K562 (cell line): Measurements from ENCODE around the gene CES5A. TPM values are rescaled to one million over a fixed set of nuclear protein-coding genes. Genes with fewer than 3 reads are reported as not detected.

Experiments
- ATAC-seq: fragments of 200-7000 bp; cut with Tn5 transposase; 3 replicates; pipeline ENCODE4 v1.9.1; 2020; ENCODE audit warnings: moderate library complexity
- BruUV-seq: library from RNA; stranded (reverse); fragments of 400-500 nt; replicated peaks from 2 replicates; lab custom pipeline; 2021; lab: Mats Ljungman, UMichigan
- CTCF ChIA-PET: fragments of 300-600 bp; formaldehyde crosslinking; extraction: SDS; loops from one replicate; lab custom pipeline; 2021; ENCODE audit warnings: low intra/inter-chr PET ratio; lab: Yijun Ruan, JAX
- POLR2A ChIA-PET: fragments of 300-600, 350-650 bp; sonication (Branson Sonifier 250); formaldehyde crosslinking; extraction: SDS; loops from one replicate; lab custom pipeline; 2021; ENCODE audit warnings: antibody characterized with exemption, inconsistent platforms; lab: Yijun Ruan, JAX
- DNase-seq, 4 experiments: peaks; one replicate each; pipeline versions ENCODE4 v3.0.0 to v3.0.0-alpha.2; 2011 to 2018; ENCODE audit warnings: low spot score in 3 of 4, mixed read lengths in 3 of 4; ENCODE audit errors: extremely low read depth in 1 of 4
- FAIRE-seq: peaks from 2 replicates; lab custom pipeline; 2011; peaks lifted over from hg19 to GRCh38; lab: Jason Lieb, UNC
- H2AFZ ChIP-seq: 2 replicates; pipeline ENCODE4 v1.6.0; 2011; ENCODE audit warnings: low read depth, low read length, control low read depth, inconsistent platforms
- H3K27ac ChIP-seq: fragments of 200-600 bp; 3 replicates; pipeline ENCODE4 v1.8.0; 2011; ENCODE audit warnings: low read depth, mild to moderate bottlenecking, control low read depth, inconsistent platforms, low read length, moderate library complexity, mixed read lengths; ENCODE audit errors: extremely low read depth
- H3K27me3 ChIP-seq, 2 experiments: fragments of 300-600 bp in 1 of 2; 2 replicates in 1 of 2; 3 replicates in 1 of 2; pipeline versions ENCODE4 v1.6.0 to v1.8.0; 2011; ENCODE audit warnings: inconsistent platforms in 2 of 2, low read length in 2 of 2, mild to moderate bottlenecking in 1 of 2, mixed read lengths in 1 of 2, moderate library complexity in 1 of 2; ENCODE audit not compliant: control insufficient read depth in 2 of 2, insufficient read depth in 2 of 2
- H3K36me3 ChIP-seq: fragments of 300-600 bp; 3 replicates; pipeline ENCODE4 v1.8.0; 2011; ENCODE audit warnings: mild to moderate bottlenecking, low read length, inconsistent platforms; ENCODE audit not compliant: control insufficient read depth, insufficient read depth
- H3K4me1 ChIP-seq, 2 experiments: fragments of 200-600 bp in 1 of 2; replicated peaks in 1 of 2; 2 replicates in 1 of 2; 3 replicates in 1 of 2; pipeline versions ENCODE4 v1.5.1 to v1.8.0; 2011; ENCODE audit warnings: inconsistent platforms in 2 of 2, low read length in 2 of 2, mild to moderate bottlenecking in 1 of 2, mixed read lengths in 1 of 2, moderate library complexity in 1 of 2; ENCODE audit not compliant: control insufficient read depth in 2 of 2, insufficient read depth in 2 of 2
- H3K4me2 ChIP-seq: 2 replicates; pipeline ENCODE4 v1.6.1; 2011; ENCODE audit warnings: low read length, control low read depth, inconsistent platforms, mixed read lengths; ENCODE audit not compliant: insufficient read depth
- H3K4me3 ChIP-seq: fragments of 200-600 bp; sonication (generic), shearing (Covaris generic); 2 replicates; pipeline ENCODE4 v1.5.1; 2016; ENCODE audit warnings: control low read depth, inconsistent platforms
- H3K79me2 ChIP-seq: fragments of 200-600 bp; 3 replicates; pipeline ENCODE4 v1.8.0; 2011; ENCODE audit warnings: low read length, inconsistent platforms; ENCODE audit not compliant: control insufficient read depth, insufficient read depth
- H3K9ac ChIP-seq, 2 experiments: 2 replicates each; pipeline versions ENCODE4 v1.6.0 to v1.6.1; 2011; ENCODE audit warnings: low read depth in 2 of 2, low read length in 2 of 2, control low read depth in 1 of 2, inconsistent platforms in 1 of 2, mild to moderate bottlenecking in 1 of 2, mixed read lengths in 1 of 2; ENCODE audit not compliant: insufficient read depth in 1 of 2
- H3K9me1 ChIP-seq: one replicate; pipeline ENCODE4 v1.6.0; 2011; ENCODE audit warnings: inconsistent platforms, mild to moderate bottlenecking, low read length, moderate library complexity; ENCODE audit not compliant: control insufficient read depth, insufficient read depth
- H3K9me3 ChIP-seq: replicated peaks from 2 replicates; pipeline ENCODE4 v1.5.1; 2011; ENCODE audit warnings: low read depth, low read length, inconsistent platforms; ENCODE audit not compliant: control insufficient read depth, insufficient read depth
- H4K20me1 ChIP-seq: replicated peaks from 2 replicates; pipeline ENCODE4 v1.6.1; 2011; ENCODE audit warnings: low read length, inconsistent platforms, mixed read lengths; ENCODE audit not compliant: control insufficient read depth, insufficient read depth
- ETV1 ChIP-seq: fragments of 450-650 bp; conservative IDR thresholded peaks from 2 replicates; pipeline ENCODE4 v1.6.1; 2016; ENCODE audit warnings: missing genetic modification characterization, control low read depth, low read depth, missing compliant biosample characterization
- FOXJ2 ChIP-seq: fragments of 200-800 bp; sonication (Bioruptor generic); IDR thresholded peaks from 2 replicates; pipeline ENCODE4 v1.6.1; 2016; ENCODE audit warnings: missing genetic modification characterization, missing compliant biosample characterization
- GATAD2A ChIP-seq: fragments of 450-650 bp; IDR thresholded peaks from 2 replicates; pipeline ENCODE4 v1.6.1; 2017
- HNRNPLL ChIP-seq: fragments of 200-400 bp; formaldehyde crosslinking; IDR thresholded peaks from 2 replicates; pipeline ENCODE4 v1.6.1; 2017; ENCODE audit warnings: low read length, low read depth, mild to moderate bottlenecking; ENCODE audit not compliant: poor library complexity, severe bottlenecking
- PRPF4 ChIP-seq: fragments of 200-400 bp; formaldehyde crosslinking; IDR thresholded peaks from one replicate; pipeline ENCODE4 v1.6.1; 2017; ENCODE audit warnings: low read length, low read depth, mild to moderate bottlenecking; ENCODE audit not compliant: insufficient read depth, poor library complexity, severe bottlenecking
- PTRF ChIP-seq: fragments of 450-650 bp; IDR thresholded peaks from 2 replicates; pipeline ENCODE4 v1.6.1; 2016; ENCODE audit warnings: mild to moderate bottlenecking, missing genetic modification characterization, missing compliant biosample characterization
- SAP30 ChIP-seq: fragments of 200-600 bp; sonication (generic); IDR thresholded peaks from 2 replicates; pipeline ENCODE4 v1.6.1; 2012; ENCODE audit warnings: borderline replicate concordance, low read depth, mild to moderate bottlenecking, moderate library complexity, low read length, control low read depth, inconsistent platforms; ENCODE audit not compliant: insufficient read depth, poor library complexity, severe bottlenecking
- SIN3B ChIP-seq: fragments of 450-650 bp; IDR thresholded peaks from 2 replicates; pipeline ENCODE4 v1.6.1; 2017; ENCODE audit warnings: low read depth, mild to moderate bottlenecking, moderate library complexity
- ZFP30 ChIP-seq: fragments of 250-450 bp; sonication (Bioruptor Pico); IDR thresholded peaks from 2 replicates; pipeline ENCODE4 v1.8.0; 2022; ENCODE audit warnings: moderate library complexity, mild to moderate bottlenecking, inconsistent platforms, borderline replicate concordance
- ZNF589 ChIP-seq: fragments of 200-800 bp; sonication (Bioruptor generic); IDR thresholded peaks from 2 replicates; pipeline ENCODE4 v1.6.1; 2016; ENCODE audit warnings: low read depth, missing genetic modification characterization, missing compliant biosample characterization
- WGBS: fragments of 100-300 bp; shearing (Covaris generic); methylation state at CpG from one replicate; pipeline ENCODE4 v1.1.6; 2016; ENCODE audit warnings: low coverage, mixed read lengths; ENCODE audit not compliant: insufficient coverage; ENCODE audit errors: missing lambda C conversion rate; 5-methylcytosine and 5-hydroxymethylcytosine counted together
- in situ Hi-C: fragments of 300-500 bp; cut with MboI; formaldehyde crosslinking; loops from 4 replicates; pipeline ENCODE4 v1.15.0; 2018; ENCODE audit warnings: inconsistent platforms, mixed read lengths
- intact Hi-C: fragments of 100-400 bp; cut with micrococcal nuclease; formaldehyde crosslinking; loops from 2 replicates; pipeline ENCODE4 v1.14.2; 2022
- polyA plus RNA-seq, 8 experiments: library from polyadenylated mRNA; depleted of rRNA in 4 of 8; stranded (reverse) in 5 of 8; unstranded in 3 of 8; fragments of >200 nt; fragmentation: Nextera tagmentation in 2 of 8; fragmentation: Illumina TruSeq in 1 of 8; extraction: Ambion mirVana in 2 of 8; extraction: Trizol in 1 of 8; gene quantifications; 2 replicates each; pipeline versions ENCODE4 v1.2.1 to v1.2.3, GENCODE V29; 2011 to 2014; ENCODE audit warnings: inconsistent platforms in 1 of 8, missing spikeins in 1 of 8
- total RNA-seq, 7 experiments: library from RNA; depleted of rRNA in 6 of 7; stranded (reverse); fragments of >200 nt in 6 of 7; fragmentation: Illumina TruSeq in 2 of 7; extraction: Trizol in 2 of 7; gene quantifications; 2 replicates each; pipeline versions ENCODE4 v1.2.1 to v1.2.3, GENCODE V29; 2011 to 2021; ENCODE audit warnings: low replicate concordance in 1 of 7
- TF ChIP-seq, protein P1 (sequence below): fragments of 250-450 bp; sonication (Bioruptor Pico); IDR thresholded peaks from 2 replicates; pipeline ENCODE4 v1.8.0; 2022; ENCODE audit warnings: inconsistent platforms
- TF ChIP-seq, protein P2 (sequence below): fragments of 450-650 bp; IDR thresholded peaks from 2 replicates; pipeline ENCODE4 v1.6.1; 2017; ENCODE audit warnings: mild to moderate bottlenecking, moderate library complexity
- TF ChIP-seq, protein P3 (sequence below): fragments of 250-450 bp; sonication (Bioruptor Pico); IDR thresholded peaks from 2 replicates; pipeline ENCODE4 v1.4.0; 2020; ENCODE audit warnings: mild to moderate bottlenecking, moderate library complexity

The CES5A gene
- total and polyA plus RNA-seq, 9 of the 15 experiments (the other 6 are each of a cell fraction or from before 2014, with no cell fraction given) = 0.07 to 0.17 (median 0.15) TPM; not detected in 4

DNA sequence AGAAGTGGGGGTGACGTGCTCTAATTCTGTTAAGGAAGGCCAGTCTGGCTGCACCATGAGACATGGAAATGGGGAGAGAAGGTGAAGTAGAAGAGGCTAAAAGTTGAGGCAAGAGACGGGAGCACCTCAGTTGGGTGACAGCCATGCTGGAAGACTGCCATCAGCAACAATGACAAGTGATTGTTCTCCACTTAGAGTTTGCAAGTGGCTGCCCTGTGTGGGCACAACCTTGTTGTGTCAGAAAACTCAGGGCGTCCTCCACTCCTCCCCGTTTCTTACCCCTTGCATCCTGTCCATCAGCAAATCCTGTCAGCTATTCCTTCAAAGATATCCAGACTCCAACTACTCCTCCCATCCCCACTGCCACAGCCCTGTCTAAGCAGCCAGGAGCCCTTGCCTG, 59.9 kb downstream of the CES5A start:
- POLR2A ChIA-PET = no interaction called here

More for the DNA sequence above, 59.9 kb downstream of the CES5A start:
- intact Hi-C loops = no loop called here
- Histone ChIP-seq H3K27ac (no peak overlapping the region), H3K9me1 (no peaks in the 10 kb centered on the region), H3K4me3 (no peak overlapping the region), H3K9ac (no peak overlapping the region), H3K4me2 (no peak overlapping the region), H3K9me3 (no peaks in the 10 kb centered on the region), H3K79me2 (no peaks in the 10 kb centered on the region), H3K4me1 (no peaks in the 10 kb centered on the region), H2AFZ (no peak overlapping the region), H3K27me3 (peaks cover 2 to 15% of the 10 kb centered on the region in 2 experiments; a peak in 3 of 5 replicates), H3K36me3 (no peaks in the 10 kb centered on the region), H4K20me1 (no peaks in the 10 kb centered on the region)
- FAIRE-seq (no peak), ATAC-seq (no peak), DNase-seq (no peak)
- 0% methylated on average over 3 of the region's 4 CpGs for WGBS
- in situ Hi-C loops = no loop called here
- CTCF ChIA-PET = no interaction called here
- no TSS peak for BruUV-seq
- no peak for TF ChIP-seq PTRF (tag)
- no peak for TF ChIP-seq ZFP30 (CRISPR knock-in tag)
- TF ChIP-seq HNRNPLL = no peak
- no peak for TF ChIP-seq ETV1 (tag)
- no peak for TF ChIP-seq SIN3B
- no peak for TF ChIP-seq FOXJ2 (tag)
- TF ChIP-seq, protein P1, sequence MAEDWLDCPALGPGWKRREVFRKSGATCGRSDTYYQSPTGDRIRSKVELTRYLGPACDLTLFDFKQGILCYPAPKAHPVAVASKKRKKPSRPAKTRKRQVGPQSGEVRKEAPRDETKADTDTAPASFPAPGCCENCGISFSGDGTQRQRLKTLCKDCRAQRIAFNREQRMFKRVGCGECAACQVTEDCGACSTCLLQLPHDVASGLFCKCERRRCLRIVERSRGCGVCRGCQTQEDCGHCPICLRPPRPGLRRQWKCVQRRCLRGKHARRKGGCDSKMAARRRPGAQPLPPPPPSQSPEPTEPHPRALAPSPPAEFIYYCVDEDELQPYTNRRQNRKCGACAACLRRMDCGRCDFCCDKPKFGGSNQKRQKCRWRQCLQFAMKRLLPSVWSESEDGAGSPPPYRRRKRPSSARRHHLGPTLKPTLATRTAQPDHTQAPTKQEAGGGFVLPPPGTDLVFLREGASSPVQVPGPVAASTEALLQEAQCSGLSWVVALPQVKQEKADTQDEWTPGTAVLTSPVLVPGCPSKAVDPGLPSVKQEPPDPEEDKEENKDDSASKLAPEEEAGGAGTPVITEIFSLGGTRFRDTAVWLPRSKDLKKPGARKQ = no peak
- TF ChIP-seq GATAD2A = no peak
- TF ChIP-seq PRPF4 = no peak
- no peak for TF ChIP-seq ZNF589 (CRISPR knock-in tag)
- TF ChIP-seq, protein P2, sequence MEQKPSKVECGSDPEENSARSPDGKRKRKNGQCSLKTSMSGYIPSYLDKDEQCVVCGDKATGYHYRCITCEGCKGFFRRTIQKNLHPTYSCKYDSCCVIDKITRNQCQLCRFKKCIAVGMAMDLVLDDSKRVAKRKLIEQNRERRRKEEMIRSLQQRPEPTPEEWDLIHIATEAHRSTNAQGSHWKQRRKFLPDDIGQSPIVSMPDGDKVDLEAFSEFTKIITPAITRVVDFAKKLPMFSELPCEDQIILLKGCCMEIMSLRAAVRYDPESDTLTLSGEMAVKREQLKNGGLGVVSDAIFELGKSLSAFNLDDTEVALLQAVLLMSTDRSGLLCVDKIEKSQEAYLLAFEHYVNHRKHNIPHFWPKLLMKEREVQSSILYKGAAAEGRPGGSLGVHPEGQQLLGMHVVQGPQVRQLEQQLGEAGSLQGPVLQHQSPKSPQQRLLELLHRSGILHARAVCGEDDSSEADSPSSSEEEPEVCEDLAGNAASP = no peak
- TF ChIP-seq, protein P3, sequence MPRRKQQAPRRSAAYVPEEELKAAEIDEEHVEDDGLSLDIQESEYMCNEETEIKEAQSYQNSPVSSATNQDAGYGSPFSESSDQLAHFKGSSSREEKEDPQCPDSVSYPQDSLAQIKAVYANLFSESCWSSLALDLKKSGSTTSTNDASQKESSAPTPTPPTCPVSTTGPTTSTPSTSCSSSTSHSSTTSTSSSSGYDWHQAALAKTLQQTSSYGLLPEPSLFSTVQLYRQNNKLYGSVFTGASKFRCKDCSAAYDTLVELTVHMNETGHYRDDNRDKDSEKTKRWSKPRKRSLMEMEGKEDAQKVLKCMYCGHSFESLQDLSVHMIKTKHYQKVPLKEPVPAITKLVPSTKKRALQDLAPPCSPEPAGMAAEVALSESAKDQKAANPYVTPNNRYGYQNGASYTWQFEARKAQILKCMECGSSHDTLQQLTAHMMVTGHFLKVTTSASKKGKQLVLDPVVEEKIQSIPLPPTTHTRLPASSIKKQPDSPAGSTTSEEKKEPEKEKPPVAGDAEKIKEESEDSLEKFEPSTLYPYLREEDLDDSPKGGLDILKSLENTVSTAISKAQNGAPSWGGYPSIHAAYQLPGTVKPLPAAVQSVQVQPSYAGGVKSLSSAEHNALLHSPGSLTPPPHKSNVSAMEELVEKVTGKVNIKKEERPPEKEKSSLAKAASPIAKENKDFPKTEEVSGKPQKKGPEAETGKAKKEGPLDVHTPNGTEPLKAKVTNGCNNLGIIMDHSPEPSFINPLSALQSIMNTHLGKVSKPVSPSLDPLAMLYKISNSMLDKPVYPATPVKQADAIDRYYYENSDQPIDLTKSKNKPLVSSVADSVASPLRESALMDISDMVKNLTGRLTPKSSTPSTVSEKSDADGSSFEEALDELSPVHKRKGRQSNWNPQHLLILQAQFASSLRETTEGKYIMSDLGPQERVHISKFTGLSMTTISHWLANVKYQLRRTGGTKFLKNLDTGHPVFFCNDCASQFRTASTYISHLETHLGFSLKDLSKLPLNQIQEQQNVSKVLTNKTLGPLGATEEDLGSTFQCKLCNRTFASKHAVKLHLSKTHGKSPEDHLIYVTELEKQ (CRISPR knock-in tag) = no peak
- no peak for TF ChIP-seq SAP30
